Upper lobe of left lung (tissue), 4 donors: ENCODE data around the gene ADAM30.

Experiments used
- EP300 ChIP-seq, 4 donors: sonication (generic); formaldehyde crosslinking; IDR thresholded peaks; one replicate each; pipeline ENCODE4 v1.5.1; 2017; ENCODE audit warnings: antibody characterized with exemption in 4 of 4, control low read depth in 2 of 4
- POLR2A ChIP-seq, 4 donors: fragments of 450-650 bp; IDR thresholded peaks; one replicate each; pipeline ENCODE4 v1.5.1; 2016 to 2017; ENCODE audit warnings: antibody characterized with exemption in 4 of 4, mild to moderate bottlenecking in 2 of 4
- POLR2AphosphoS5 ChIP-seq, 2 donors: sonication (generic); formaldehyde crosslinking; IDR thresholded peaks; one replicate each; pipeline ENCODE4 v1.5.1; 2017; ENCODE audit warnings: antibody characterized with exemption in 2 of 2
- TF ChIP-seq, protein P1 (sequence below), 6 experiments: fragments of 450-650 bp in 4 of 6; fragments of 200-600 bp in 2 of 6; sonication (generic) in 2 of 6; IDR thresholded peaks; one replicate each; pipeline ENCODE4 v1.5.1; 2016 to 2019; ENCODE audit warnings: antibody characterized with exemption in 6 of 6

DNA sequence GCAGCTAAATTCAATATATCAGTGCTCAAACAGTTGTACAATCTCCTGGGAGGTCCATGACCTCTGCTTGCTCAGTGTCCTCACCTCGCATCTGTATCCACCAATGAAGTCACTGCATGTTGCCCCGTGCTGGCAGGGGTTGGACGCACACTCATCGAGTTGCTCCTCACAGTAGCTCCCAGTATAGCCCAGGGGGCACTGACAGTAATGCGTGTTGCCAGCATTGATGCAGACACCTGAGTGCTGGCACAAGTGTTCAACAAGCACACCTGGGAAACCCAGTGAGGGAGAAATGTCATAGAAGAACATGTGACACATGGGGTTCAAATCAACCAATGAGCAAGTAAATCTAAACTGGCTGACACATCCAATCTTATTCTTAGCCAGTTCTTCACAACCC is 40.9 kb upstream of the ADAM30 start:
- TF ChIP-seq, protein P1, sequence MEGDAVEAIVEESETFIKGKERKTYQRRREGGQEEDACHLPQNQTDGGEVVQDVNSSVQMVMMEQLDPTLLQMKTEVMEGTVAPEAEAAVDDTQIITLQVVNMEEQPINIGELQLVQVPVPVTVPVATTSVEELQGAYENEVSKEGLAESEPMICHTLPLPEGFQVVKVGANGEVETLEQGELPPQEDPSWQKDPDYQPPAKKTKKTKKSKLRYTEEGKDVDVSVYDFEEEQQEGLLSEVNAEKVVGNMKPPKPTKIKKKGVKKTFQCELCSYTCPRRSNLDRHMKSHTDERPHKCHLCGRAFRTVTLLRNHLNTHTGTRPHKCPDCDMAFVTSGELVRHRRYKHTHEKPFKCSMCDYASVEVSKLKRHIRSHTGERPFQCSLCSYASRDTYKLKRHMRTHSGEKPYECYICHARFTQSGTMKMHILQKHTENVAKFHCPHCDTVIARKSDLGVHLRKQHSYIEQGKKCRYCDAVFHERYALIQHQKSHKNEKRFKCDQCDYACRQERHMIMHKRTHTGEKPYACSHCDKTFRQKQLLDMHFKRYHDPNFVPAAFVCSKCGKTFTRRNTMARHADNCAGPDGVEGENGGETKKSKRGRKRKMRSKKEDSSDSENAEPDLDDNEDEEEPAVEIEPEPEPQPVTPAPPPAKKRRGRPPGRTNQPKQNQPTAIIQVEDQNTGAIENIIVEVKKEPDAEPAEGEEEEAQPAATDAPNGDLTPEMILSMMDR (IDR thresholded peaks at IDR 0.05), result no peak
- no peak for TF ChIP-seq POLR2AphosphoS5 (IDR thresholded peaks at IDR 0.05)
- no peak for TF ChIP-seq EP300 (IDR thresholded peaks at IDR 0.05)
- no peak for TF ChIP-seq POLR2A (IDR thresholded peaks at IDR 0.05)
